GM12865 (cell line): ENCODE results near the gene KCNJ12.
"Not testable (repeated sequence)": the region's sequence is repeated elsewhere in the genome, so short reads cannot be mapped to it uniquely, and the experiment has no call there.

Experiments used
- DNase-seq: peaks from one replicate; pipeline ENCODE4 v3.0.0; 2010; ENCODE audit warnings: low read depth
- H3K4me3 ChIP-seq: 2 replicates; pipeline ENCODE4 v1.5.1; 2011; ENCODE audit warnings: mild to moderate bottlenecking, low read depth, low read length, control low read depth
- CTCF ChIP-seq: IDR thresholded peaks from 2 replicates; pipeline ENCODE4 v1.5.1; 2011; ENCODE audit warnings: low read length, control low read depth, low read depth, inconsistent platforms; ENCODE audit not compliant: insufficient read depth; ENCODE audit errors: missing control alignments

KCNJ12 gene

DNA sequence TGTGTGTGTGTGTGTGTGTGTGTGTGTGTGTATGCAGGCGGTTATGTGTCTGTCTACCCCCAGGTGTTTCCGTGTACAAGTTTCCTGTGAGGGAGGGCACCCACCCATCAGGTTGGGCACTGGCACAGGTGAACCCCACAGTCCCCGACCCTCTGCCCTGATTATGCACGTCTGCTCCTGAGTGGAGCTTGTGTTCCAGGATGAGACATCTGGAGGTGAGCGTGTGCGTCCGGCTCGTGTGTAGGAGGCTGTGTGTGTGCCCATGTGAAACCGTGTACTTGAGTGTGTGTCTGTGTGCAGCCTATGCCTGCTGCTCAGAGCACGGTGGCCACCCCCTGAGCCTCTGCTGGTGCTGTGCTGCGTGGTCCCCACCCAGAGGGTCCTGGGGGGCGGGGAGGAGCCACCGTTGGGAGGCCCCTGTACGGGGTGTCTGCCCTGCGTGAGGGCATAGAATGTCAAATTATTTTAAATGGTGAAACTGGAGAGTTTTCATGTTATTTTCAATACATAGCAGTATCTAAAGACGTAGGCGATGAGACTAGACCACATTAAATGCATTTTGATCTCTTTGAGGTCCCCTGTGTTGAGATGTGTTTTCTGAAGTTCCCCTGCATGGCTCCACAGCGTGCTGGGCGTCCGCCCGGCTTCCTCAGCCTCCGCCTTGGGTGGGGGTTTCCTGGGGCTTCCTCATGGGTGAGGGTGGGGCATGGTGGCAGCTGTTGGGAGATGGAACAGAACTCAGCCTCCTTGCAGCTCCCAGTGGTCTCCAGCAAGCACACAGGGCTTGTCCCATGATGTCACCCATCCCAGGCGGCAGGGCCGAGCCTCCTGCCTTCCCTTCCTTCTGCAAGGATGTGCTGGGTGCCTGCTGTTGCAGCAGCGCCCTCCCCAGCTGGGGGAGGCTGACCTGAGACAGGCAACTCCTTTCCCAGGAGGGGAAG is 43.4 kb downstream of the KCNJ12 start:
- no peak for DNase-seq
- H3K4me3 ChIP-seq: no peak overlapping the region
- TF ChIP-seq CTCF: no peak

GRCh38 chr17:21420503-21421090 is 44.4 kb downstream of the KCNJ12 start:
- H3K4me3 ChIP-seq, DNase-seq: not testable (repeated sequence)

- not testable (repeated sequence) for H3K4me3 ChIP-seq, DNase-seq
Observed at GRCh38 chr17:21421421-21422310, 45.5 kb downstream of the KCNJ12 start.

GRCh38 chr17:21422311-21423189 is 46.4 kb downstream of the KCNJ12 start:
- not testable (repeated sequence) for DNase-seq, H3K4me3 ChIP-seq

- DNase-seq, H3K4me3 ChIP-seq: not testable (repeated sequence)
Observed at GRCh38 chr17:21423190-21423493, 47.0 kb downstream of the KCNJ12 start.

GRCh38 chr17:21424697-21425096 is 48.5 kb downstream of the KCNJ12 start:
- H3K4me3 ChIP-seq, DNase-seq: not testable (repeated sequence)

DNA sequence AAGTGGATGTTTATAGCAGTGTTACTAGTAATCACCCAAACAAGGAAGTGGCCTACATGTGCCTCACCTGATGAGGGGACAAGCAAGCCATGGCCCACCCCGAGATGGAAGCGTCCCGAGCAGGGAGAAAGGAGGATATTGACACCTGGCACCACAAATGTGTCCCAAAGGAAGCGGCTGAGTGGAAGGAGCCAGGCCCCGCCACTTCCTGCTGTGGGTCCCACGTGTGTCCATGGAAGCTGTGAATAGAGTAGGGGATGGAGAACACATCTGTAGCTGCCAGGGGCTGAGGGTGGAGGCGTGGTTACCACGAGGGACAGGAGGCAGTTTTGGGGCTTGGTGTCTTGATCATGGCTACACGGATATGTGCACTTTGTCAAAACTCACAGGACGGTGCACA is 49.2 kb downstream of the KCNJ12 start:
- no peak for TF ChIP-seq CTCF
- DNase-seq: no peak
- no peak overlapping the region for H3K4me3 ChIP-seq

GRCh38 chr17:21425736-21426135 is 49.6 kb downstream of the KCNJ12 start:
- no peak for TF ChIP-seq CTCF
- DNase-seq: no peak
- H3K4me3 ChIP-seq: no peak overlapping the region

DNA sequence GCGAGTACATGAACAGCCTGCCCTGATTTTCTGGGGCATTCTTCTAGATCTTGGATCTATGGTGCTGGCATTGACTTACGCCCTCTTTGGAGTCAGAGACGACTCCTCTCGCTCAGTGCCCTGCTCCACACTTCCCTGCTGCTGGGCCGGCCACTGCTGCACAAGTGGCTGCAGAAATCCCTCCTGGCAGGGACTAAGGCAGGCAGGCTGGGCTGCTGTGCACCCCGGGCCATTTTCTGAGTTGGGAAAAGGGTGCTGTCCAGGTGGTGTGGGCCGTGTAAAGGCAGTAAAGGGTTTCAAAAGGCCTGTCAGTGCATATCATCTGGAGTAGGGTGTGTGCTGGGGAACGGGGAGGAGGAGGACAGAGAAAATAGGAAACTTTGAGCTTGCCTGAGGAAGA is 50.1 kb downstream of the KCNJ12 start:
- H3K4me3 ChIP-seq, DNase-seq: not testable (repeated sequence)

DNA sequence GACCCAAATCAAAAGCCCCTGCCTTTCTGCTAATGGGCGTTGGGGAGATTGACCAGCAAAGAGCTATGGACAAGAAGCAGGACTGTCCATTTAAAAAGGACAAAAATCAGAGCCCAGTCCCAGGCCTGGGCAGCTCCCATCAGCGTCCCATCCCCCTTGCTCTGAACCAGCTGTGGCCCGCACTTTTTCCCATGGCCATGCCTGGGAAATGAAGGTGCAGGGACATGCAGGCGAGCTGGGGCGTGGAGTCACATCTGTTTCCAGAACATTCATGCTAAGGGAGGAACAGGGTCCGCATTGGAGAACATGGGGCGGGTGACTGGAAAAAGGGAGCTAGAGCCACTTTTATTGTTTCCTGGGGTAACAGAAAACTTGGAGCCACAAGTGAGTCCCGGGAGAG is 50.7 kb downstream of the KCNJ12 start:
- H3K4me3 ChIP-seq, DNase-seq: not testable (repeated sequence)

DNA sequence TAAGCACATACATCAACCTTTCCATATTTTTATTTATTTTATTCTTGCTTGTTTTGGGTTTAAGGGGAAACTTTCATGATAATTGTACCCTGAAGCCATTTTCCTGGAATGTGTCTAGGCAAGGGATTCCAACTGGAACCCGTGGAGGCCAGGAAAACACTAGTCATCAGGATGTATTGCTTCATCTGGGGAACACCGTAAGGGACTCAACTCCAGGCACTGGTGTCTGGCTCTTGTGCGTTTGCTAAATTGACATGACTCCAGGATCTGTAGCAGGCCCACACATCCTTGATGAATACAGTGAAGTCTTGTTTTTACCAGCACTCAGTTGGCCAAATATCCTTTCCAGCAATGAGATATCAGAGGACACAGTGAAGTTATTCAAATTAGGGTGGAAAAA is 51.6 kb downstream of the KCNJ12 start:
- H3K4me3 ChIP-seq, DNase-seq: not testable (repeated sequence)

GRCh38 chr17:21428752-21429424 is 52.7 kb downstream of the KCNJ12 start:
- H3K4me3 ChIP-seq, DNase-seq: not testable (repeated sequence)

DNA sequence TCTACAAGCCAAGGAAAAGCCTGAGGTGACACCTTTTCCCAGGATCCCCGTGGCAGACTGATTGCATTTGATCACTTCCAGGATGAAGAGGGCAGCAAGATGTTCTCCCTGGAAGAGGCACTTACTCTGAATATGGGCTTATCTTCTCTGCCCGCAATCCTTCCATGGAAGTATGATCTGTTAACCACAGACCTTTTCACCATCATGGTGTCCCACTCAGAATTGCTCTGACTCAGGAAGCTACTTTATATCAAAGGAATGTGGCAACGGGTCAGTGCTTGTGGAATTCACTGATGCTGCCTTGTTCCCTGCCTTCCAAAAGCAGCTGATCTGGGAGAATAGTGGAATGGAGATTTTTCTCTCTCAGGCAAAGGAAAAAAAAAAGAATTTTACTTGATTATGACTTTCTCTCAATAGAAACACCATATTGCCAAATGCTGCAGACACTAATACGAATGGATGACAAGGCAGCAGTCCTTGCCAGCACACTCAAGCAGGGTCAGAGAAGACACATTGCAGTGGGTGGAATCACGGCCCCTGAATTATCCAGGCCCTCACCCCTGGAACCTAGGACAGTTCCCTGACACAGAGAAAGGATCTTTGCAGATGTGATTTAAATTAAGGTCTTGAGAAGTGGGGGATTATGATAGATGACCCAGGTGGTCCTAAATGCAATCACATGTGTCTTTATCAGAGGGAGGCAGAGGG is 53.9 kb downstream of the KCNJ12 start:
- DNase-seq, H3K4me3 ChIP-seq: not testable (repeated sequence)
